Neural progenitor cell (in vitro differentiated cells): ENCODE measurements around the gene AURKA. TPM values are rescaled to one million over a fixed set of nuclear protein-coding genes. Genes with fewer than 3 reads are reported as not detected.

ENCODE experiments used
- DNase-seq: peaks from one replicate; pipeline ENCODE4 v3.0.0-alpha.2; 2016; ENCODE audit warnings: low spot score
- H2AFZ ChIP-seq: fragments of 200-600 bp; sonication (generic); replicated peaks from 2 replicates; pipeline ENCODE4 v1.6.1; 2016; ENCODE audit warnings: antibody characterized with exemption
- H3F3A ChIP-seq: fragments of 200-600 bp; sonication (generic); 2 replicates; pipeline ENCODE4 v1.6.1; 2016; ENCODE audit warnings: antibody characterized with exemption, low read depth
- H3K27ac ChIP-seq: fragments of 200-600 bp; sonication (generic); 2 replicates; pipeline ENCODE4 v1.5.1; 2016; ENCODE audit warnings: mild to moderate bottlenecking
- H3K27me3 ChIP-seq: fragments of 200-600 bp; sonication (generic); 2 replicates; pipeline ENCODE4 v1.6.1; 2016; ENCODE audit warnings: mild to moderate bottlenecking, moderate library complexity
- H3K36me3 ChIP-seq: fragments of 200-600 bp; sonication (generic); 2 replicates; pipeline ENCODE4 v1.5.1; 2016
- H3K4me1 ChIP-seq: fragments of 200-600 bp; sonication (generic); 2 replicates; pipeline ENCODE4 v1.6.1; 2016; ENCODE audit warnings: mixed run types
- H3K4me2 ChIP-seq: fragments of 200-600 bp; sonication (generic); 2 replicates; pipeline ENCODE4 v1.6.1; 2016
- H3K4me3 ChIP-seq: fragments of 200-600 bp; sonication (generic); 2 replicates; pipeline ENCODE4 v1.5.1; 2016
- H3K79me2 ChIP-seq: fragments of 200-600 bp; sonication (generic); 2 replicates; pipeline ENCODE4 v1.6.1; 2016; ENCODE audit warnings: low read depth
- H3K9ac ChIP-seq: fragments of 200-600 bp; sonication (generic); 2 replicates; pipeline ENCODE4 v1.6.1; 2016
- H3K9me3 ChIP-seq: fragments of 200-600 bp; sonication (generic); 2 replicates; pipeline ENCODE4 v1.5.1; 2016; ENCODE audit warnings: low read depth
- H4K20me1 ChIP-seq: fragments of 200-600 bp; sonication (generic); 2 replicates; pipeline ENCODE4 v1.6.1; 2016; ENCODE audit warnings: low read depth
- H3K27ac Mint-ChIP-seq: 3 replicates; pipeline ENCODE4 v1.8.0; 2021; ENCODE audit warnings: mixed read lengths
- H3K27me3 Mint-ChIP-seq: 2 replicates; pipeline ENCODE4 v1.8.0; 2022; ENCODE audit warnings: low read depth, mild to moderate bottlenecking, inconsistent platforms, moderate library complexity, mixed read lengths; ENCODE audit not compliant: insufficient read depth
- H3K36me3 Mint-ChIP-seq: 3 replicates; pipeline ENCODE4 v1.8.0; 2021; ENCODE audit warnings: mixed read lengths
- H3K4me1 Mint-ChIP-seq: 3 replicates; pipeline ENCODE4 v1.8.0; 2021; ENCODE audit warnings: mixed read lengths
- H3K4me3 Mint-ChIP-seq: 3 replicates; pipeline ENCODE4 v1.8.0; 2021; ENCODE audit warnings: mild to moderate bottlenecking, moderate library complexity, mixed read lengths
- H3K9me3 Mint-ChIP-seq: 3 replicates; pipeline ENCODE4 v1.8.0; 2020; ENCODE audit warnings: mixed read lengths
- EZH2 ChIP-seq: fragments of 200-600 bp; sonication (generic); IDR thresholded peaks from 2 replicates; pipeline ENCODE4 v1.6.1; 2017; ENCODE audit warnings: antibody characterized with exemption, mild to moderate bottlenecking, moderate library complexity
- EZH2phosphoT487 ChIP-seq: fragments of 200-600 bp; sonication (generic); IDR thresholded peaks from 2 replicates; pipeline ENCODE4 v1.6.1; 2017; ENCODE audit warnings: antibody characterized with exemption
- total RNA-seq: library from RNA; depleted of rRNA; stranded (reverse); fragments of >200 nt; gene quantifications from 2 replicates; pipeline ENCODE4 v1.2.3, GENCODE V29; 2015; ENCODE audit warnings: low replicate concordance
- TF ChIP-seq, protein P1 (sequence below): fragments of 200-600 bp; sonication (generic); IDR thresholded peaks from 2 replicates; pipeline ENCODE4 v1.5.1; 2017; ENCODE audit warnings: antibody characterized with exemption, mild to moderate bottlenecking

Gene AURKA
- total RNA-seq, 1 donor from 2014 or later = 186 TPM

DNA sequence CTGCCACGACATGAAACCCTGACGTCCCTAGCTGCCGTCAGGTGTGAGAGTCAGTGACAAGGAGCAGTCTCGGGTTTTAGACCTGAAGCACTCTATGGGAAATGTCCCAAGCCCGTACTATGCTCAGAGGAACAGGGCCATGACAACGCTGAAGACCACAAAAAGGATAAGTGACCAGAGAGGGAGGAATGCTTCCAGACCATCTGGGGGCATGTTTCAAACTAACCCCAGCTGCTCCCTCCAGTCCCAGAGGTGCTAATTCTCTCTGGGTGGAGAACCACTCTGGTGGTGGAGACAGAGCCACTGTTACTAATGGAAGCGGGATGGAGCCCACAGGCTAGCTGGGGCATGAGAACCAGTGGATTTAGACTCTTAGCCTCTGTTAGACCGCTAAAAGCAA, 8.7 kb downstream of the AURKA start:
- H3K9ac ChIP-seq = no peak overlapping the region
- H4K20me1 ChIP-seq = peaks cover 84% of the 10 kb centered on the region
- no peak overlapping the region for H3K4me3 ChIP-seq
- H3K79me2 ChIP-seq = peaks cover 99% of the 10 kb centered on the region
- Mint-ChIP-seq H3K4me3 (no peak overlapping the region), H3K27ac (no peak overlapping the region), H3K36me3 (peaks cover 36% of the 10 kb centered on the region), H3K9me3 (no peaks in the 10 kb centered on the region), H3K4me1 (no peaks in the 10 kb centered on the region), H3K27me3 (no peaks in the 10 kb centered on the region)
- H3K27me3 ChIP-seq = no peaks in the 10 kb centered on the region
- no peaks in the 10 kb centered on the region for H3K4me1 ChIP-seq
- no peak overlapping the region for H3K27ac ChIP-seq
- H3K9me3 ChIP-seq = no peaks in the 10 kb centered on the region
- no peak overlapping the region for H2AFZ ChIP-seq
- no peak overlapping the region for H3K4me2 ChIP-seq
- H3K36me3 ChIP-seq = peaks cover 39% of the 10 kb centered on the region
- TF ChIP-seq EZH2phosphoT487 (no peak), EZH2 (no peak)
- TF ChIP-seq, protein P1, sequence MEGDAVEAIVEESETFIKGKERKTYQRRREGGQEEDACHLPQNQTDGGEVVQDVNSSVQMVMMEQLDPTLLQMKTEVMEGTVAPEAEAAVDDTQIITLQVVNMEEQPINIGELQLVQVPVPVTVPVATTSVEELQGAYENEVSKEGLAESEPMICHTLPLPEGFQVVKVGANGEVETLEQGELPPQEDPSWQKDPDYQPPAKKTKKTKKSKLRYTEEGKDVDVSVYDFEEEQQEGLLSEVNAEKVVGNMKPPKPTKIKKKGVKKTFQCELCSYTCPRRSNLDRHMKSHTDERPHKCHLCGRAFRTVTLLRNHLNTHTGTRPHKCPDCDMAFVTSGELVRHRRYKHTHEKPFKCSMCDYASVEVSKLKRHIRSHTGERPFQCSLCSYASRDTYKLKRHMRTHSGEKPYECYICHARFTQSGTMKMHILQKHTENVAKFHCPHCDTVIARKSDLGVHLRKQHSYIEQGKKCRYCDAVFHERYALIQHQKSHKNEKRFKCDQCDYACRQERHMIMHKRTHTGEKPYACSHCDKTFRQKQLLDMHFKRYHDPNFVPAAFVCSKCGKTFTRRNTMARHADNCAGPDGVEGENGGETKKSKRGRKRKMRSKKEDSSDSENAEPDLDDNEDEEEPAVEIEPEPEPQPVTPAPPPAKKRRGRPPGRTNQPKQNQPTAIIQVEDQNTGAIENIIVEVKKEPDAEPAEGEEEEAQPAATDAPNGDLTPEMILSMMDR = no peak
- H3F3A ChIP-seq = no peaks in the 10 kb centered on the region
- DNase-seq = no peak

DNA sequence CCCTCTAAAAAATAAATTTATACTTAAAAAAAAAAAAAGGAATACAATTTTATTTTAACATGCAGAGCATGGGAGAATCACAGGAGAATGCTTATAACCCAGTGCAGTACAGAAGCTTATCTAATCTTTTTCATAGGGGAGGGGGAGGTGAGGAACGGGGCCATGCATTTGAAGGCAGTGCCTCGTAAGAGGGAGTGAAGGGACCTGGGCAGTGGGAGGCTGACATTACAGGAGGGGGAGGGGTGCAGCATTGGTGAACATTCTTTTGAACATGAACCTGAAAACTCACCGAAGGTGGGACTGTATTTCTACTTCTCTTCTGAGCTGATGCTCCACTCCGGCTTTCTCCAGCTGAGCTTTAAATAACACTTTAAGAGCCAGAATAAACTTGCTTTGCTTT, 9.3 kb downstream of the AURKA start:
- no peak for DNase-seq
- Histone ChIP-seq H3K9ac (no peak overlapping the region), H3K4me2 (no peak overlapping the region), H3K27ac (no peak overlapping the region), H3K36me3 (peaks cover 37% of the 10 kb centered on the region), H3F3A (no peaks in the 10 kb centered on the region), H3K4me3 (no peak overlapping the region), H3K27me3 (no peaks in the 10 kb centered on the region), H3K9me3 (no peaks in the 10 kb centered on the region), H4K20me1 (peaks cover 85% of the 10 kb centered on the region), H2AFZ (no peak overlapping the region), H3K79me2 (peaks cover 99% of the 10 kb centered on the region), H3K4me1 (no peaks in the 10 kb centered on the region)
- no peak for TF ChIP-seq EZH2
- no peak for TF ChIP-seq EZH2phosphoT487
- TF ChIP-seq, protein P1 = no peak
- Mint-ChIP-seq H3K36me3 (peaks cover 36% of the 10 kb centered on the region), H3K27me3 (no peaks in the 10 kb centered on the region), H3K27ac (no peak overlapping the region), H3K4me3 (no peak overlapping the region), H3K9me3 (no peaks in the 10 kb centered on the region), H3K4me1 (no peaks in the 10 kb centered on the region)

DNA sequence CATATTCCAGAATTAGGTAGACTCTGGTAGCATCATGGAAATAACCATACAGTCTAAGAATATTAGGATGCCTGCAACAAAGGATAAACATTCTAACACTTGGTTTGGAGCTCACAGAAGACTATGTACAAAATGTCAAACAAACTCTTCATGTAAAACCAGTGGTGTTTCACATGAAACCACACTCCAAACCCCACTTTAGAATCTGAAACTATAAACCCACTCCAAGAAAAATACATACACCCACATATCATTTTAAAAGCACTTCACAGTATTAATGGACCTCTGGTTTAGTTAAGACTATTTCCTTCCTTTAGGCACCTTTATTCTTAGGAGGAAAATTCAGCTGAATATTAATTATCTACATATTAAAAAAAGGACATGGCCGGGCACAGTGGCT, 10.5 kb downstream of the AURKA start:
- Histone ChIP-seq H2AFZ (no peak overlapping the region), H3K27me3 (no peaks in the 10 kb centered on the region), H3K36me3 (peaks cover 34% of the 10 kb centered on the region), H3F3A (no peaks in the 10 kb centered on the region), H3K79me2 (peaks cover 99% of the 10 kb centered on the region), H3K4me1 (no peaks in the 10 kb centered on the region), H3K4me2 (no peak overlapping the region), H3K9me3 (no peaks in the 10 kb centered on the region), H3K27ac (no peak overlapping the region), H3K9ac (no peak overlapping the region), H4K20me1 (peaks cover 87% of the 10 kb centered on the region), H3K4me3 (no peak overlapping the region)
- H3K36me3 Mint-ChIP-seq = peaks cover 34% of the 10 kb centered on the region
- DNase-seq = no peak
- no peak overlapping the region for H3K4me3 Mint-ChIP-seq
- H3K27me3 Mint-ChIP-seq = no peaks in the 10 kb centered on the region
- TF ChIP-seq, protein P1 = no peak
- TF ChIP-seq EZH2 = no peak
- no peak for TF ChIP-seq EZH2phosphoT487
- H3K9me3 Mint-ChIP-seq = no peaks in the 10 kb centered on the region
- no peak overlapping the region for H3K27ac Mint-ChIP-seq
- no peaks in the 10 kb centered on the region for H3K4me1 Mint-ChIP-seq
